Activated CD8-positive, alpha-beta memory T cell treated with anti-CD3 and anti-CD28 coated beads, Interleukin-2, amount 10 ng/mL, durations not matched to agents 7 days and 5 days (primary cell): Measurements from ENCODE around the gene BBOF1. TPM values are rescaled to one million over a fixed set of nuclear protein-coding genes. Genes with fewer than 3 reads are reported as not detected.
"Not testable (repeated sequence)": the region's sequence is repeated elsewhere in the genome, so short reads cannot be mapped to it uniquely, and the experiment has no call there.

Source experiments
- ATAC-seq: fragments of 150-1000 bp; cut with Tn5 transposase; one replicate; pipeline ENCODE4 v1.10.0; 2021; ENCODE audit warnings: moderate library complexity
- CTCF ChIA-PET: fragments of 350-600 bp; sonication (Branson Sonifier 250); formaldehyde crosslinking; loops from one replicate; lab custom pipeline; 2021; ENCODE audit warnings: antibody characterized with exemption; lab: Charles Lee
- DNase-seq: peaks from one replicate; pipeline ENCODE4 v3.0.0-alpha.2; 2020
- H3K27ac Mint-ChIP-seq: one replicate; pipeline ENCODE4 v1.8.0; 2021; ENCODE audit warnings: mild to moderate bottlenecking, mixed read lengths
- H3K27me3 Mint-ChIP-seq: one replicate; pipeline ENCODE4 v1.8.0; 2021; ENCODE audit warnings: mixed read lengths
- H3K36me3 Mint-ChIP-seq: one replicate; pipeline ENCODE4 v1.8.0; 2021; ENCODE audit warnings: mild to moderate bottlenecking, mixed read lengths
- H3K4me1 Mint-ChIP-seq: one replicate; pipeline ENCODE4 v1.8.0; 2021; ENCODE audit warnings: mixed read lengths
- H3K4me3 Mint-ChIP-seq: one replicate; pipeline ENCODE4 v1.8.0; 2021; ENCODE audit warnings: mild to moderate bottlenecking, moderate library complexity, mixed read lengths
- H3K9me3 Mint-ChIP-seq: one replicate; pipeline ENCODE4 v1.8.0; 2022; ENCODE audit warnings: low read depth, mixed read lengths
- total RNA-seq, 2 experiments: library from RNA; stranded (reverse); gene quantifications; one replicate each; pipeline ENCODE4 v1.2.3, GENCODE V29; 2021

The BBOF1 gene
- total RNA-seq, 2 experiments from 2014 or later = 0.87 to 1.1 TPM

DNA sequence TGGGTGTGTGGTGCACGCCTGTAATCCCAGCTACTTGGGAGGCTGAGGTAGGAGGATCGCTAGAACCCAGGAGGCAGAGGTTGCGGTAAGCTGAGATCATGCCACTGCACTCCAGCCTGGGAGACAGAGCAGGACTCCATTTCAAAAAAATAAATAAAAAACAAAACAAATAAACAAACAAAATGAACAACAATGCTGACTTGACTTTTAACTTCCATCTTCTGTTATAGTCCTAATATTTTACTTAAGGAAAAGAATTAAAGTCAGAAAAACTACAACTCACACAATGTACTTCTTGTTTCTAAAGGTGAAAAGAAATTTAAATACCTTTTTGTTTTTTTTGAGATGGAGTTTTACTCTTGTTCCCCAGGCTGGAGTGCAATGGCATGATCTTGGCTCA, 13.5 kb upstream of the BBOF1 start:
- DNase-seq, H3K27ac Mint-ChIP-seq, CTCF ChIA-PET, H3K9me3 Mint-ChIP-seq, H3K4me1 Mint-ChIP-seq, ATAC-seq, H3K27me3 Mint-ChIP-seq, H3K4me3 Mint-ChIP-seq: not testable (repeated sequence)
- peaks cover 11% of the 10 kb centered on the region for H3K36me3 Mint-ChIP-seq

DNA sequence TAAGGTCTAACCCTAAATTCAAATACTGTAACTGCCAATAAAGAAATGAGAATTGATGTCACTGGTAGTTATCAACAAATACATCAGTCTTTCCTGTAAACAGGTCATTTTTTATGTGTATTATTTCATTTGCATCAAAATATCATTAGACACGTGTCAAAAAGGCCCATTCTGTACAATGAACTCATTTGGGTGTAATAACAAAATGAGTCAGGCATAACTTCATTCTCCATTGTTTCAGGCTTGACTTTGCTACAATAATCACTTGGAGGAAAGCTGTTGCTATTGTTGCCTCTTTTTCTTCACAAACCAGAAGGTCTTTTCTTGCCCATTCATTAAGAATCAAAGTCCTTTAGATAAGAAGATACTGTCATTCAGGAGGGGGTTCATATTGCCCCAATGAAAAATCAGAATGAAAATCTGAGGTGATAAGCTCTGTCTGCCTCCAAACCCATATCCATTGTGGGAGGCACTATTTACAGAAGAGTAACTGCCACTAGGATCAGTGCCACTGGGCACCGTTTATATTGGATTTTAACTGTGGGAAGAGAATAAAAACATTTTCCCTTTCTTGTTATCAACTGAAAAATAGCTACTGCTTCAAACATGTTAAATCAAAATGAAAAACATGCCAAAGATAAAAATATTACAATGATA, 10.2 kb upstream of the BBOF1 start:
- Mint-ChIP-seq H3K36me3 (peaks cover 15% of the 10 kb centered on the region), H3K4me3 (no peak overlapping the region), H3K9me3 (no peaks in the 10 kb centered on the region), H3K4me1 (peaks cover 2% of the 10 kb centered on the region), H3K27ac (no peak overlapping the region), H3K27me3 (no peaks in the 10 kb centered on the region)
- CTCF ChIA-PET = interaction anchor here (0.8 to 0.9 kb wide), 2 partner anchors 21 to 249 kb away, joined by 3 read pairs; a partner anchor contains a TSS
- ATAC-seq (no peak), DNase-seq (no peak)

DNA sequence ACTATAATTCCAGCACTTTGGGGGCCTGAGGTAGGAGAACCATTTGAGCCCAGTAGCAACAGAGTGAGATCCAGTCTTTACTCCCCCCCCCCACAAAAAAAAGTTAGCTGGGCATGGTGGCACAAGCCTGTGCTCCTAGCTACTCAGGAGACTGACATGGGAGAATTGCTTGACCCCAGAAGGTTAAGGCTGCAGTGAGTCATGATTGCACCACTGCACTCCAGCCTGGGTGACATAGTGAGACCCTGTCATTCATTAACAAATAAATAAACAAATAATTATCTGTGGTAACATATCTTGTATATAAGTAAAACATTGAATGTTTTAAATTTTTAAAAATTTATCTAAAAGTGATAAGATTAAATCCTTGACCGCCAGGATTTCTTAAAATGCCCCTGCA, 4.8 kb upstream of the BBOF1 start:
- Mint-ChIP-seq H3K4me3 (no peak overlapping the region), H3K27ac (no peak overlapping the region), H3K4me1 (peaks cover 17% of the 10 kb centered on the region), H3K27me3 (no peaks in the 10 kb centered on the region), H3K36me3 (peaks cover 10% of the 10 kb centered on the region), H3K9me3 (no peaks in the 10 kb centered on the region)
- ATAC-seq (no peak), DNase-seq (no peak)
- CTCF ChIA-PET = no interaction called here

DNA sequence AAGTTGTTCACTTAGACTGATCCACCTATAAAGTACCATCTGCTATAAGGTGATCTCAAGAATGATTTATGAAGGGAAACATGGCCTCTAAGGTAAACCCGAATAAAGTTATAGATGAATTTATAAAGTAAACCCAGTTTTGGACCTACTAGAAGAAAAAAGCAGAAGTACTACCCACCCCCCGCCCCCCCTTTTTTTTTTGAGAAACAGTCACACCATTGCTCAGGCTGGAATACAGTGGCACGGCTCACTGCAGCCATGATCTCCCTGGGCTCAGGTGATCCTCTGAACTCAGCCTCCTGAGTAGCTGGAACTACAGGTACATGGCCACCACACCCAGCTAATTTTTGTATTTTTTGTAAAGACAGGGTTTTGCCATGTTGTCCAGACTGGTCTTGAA, 4.0 kb upstream of the BBOF1 start:
- CTCF ChIA-PET = no interaction called here
- no peak overlapping the region for H3K27ac Mint-ChIP-seq
- no peak for ATAC-seq

DNA sequence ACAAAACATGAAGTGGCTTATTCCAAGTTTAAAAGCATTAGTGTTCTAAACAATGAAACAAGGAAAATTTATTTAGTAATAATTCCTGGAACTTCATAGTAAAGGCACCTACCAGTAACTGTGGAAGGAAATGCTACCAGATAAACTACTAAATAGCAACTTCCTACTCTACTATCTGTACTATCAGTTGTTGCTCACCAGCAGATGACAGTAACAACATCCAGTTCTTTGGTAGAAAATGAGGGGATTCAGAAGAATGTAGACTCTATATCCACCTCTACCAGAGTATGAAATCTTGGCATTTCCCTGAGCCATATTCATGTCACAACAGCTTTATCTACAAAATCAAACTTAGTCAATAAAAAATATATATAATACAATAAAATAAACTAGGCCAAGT, 3.2 kb upstream of the BBOF1 start:
- no peak for ATAC-seq
- Mint-ChIP-seq H3K36me3 (peaks cover 8% of the 10 kb centered on the region), H3K4me3 (no peak overlapping the region), H3K9me3 (no peaks in the 10 kb centered on the region), H3K27me3 (no peaks in the 10 kb centered on the region), H3K4me1 (peaks cover 22% of the 10 kb centered on the region), H3K27ac (no peak overlapping the region)
- no peak for DNase-seq
- CTCF ChIA-PET = interaction anchor here (0.6 kb wide), 1 partner anchor 445 kb away, joined by 3 read pairs; no protein-coding TSS in a partner anchor

More for the DNA sequence above, 4.0 kb upstream of the BBOF1 start:
- Mint-ChIP-seq H3K36me3 (peaks cover 10% of the 10 kb centered on the region), H3K27me3 (no peaks in the 10 kb centered on the region), H3K9me3 (no peaks in the 10 kb centered on the region), H3K4me3 (no peak overlapping the region), H3K4me1 (peaks cover 22% of the 10 kb centered on the region)
- no peak for DNase-seq

DNA sequence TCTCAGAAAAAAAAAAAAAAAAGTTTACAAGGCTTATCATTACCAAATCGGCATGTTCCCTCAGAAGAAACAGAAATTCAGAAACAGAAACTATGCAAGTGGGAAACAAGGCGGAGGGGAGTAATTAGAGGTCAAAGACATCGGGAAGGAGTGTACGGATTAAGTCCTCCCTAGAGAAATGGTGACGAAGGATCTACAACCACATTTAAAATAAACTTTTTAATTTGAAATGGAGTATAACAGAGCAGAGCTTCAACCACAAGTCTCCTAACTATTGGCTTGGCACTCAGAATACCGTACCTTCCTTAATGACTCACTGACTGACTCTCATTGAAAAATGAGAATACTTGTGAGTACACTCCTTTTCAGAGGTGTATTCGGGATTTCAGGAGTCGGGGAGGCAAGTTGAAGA, 969 bp upstream of the BBOF1 start:
- Mint-ChIP-seq H3K9me3 (no peaks in the 10 kb centered on the region), H3K4me3 (peak overlapping the region; percentile 87), H3K27me3 (no peaks in the 10 kb centered on the region), H3K4me1 (peaks cover 22% of the 10 kb centered on the region), H3K27ac (peak overlapping the region; percentile 96), H3K36me3 (peaks cover 5% of the 10 kb centered on the region)
- ATAC-seq (peak; percentile 18), DNase-seq (no peak)
- CTCF ChIA-PET = interaction anchor here (1.3 kb wide), 2 partner anchors 13 to 56 kb away, joined by 4 to 5 read pairs; no protein-coding TSS in a partner anchor

DNA sequence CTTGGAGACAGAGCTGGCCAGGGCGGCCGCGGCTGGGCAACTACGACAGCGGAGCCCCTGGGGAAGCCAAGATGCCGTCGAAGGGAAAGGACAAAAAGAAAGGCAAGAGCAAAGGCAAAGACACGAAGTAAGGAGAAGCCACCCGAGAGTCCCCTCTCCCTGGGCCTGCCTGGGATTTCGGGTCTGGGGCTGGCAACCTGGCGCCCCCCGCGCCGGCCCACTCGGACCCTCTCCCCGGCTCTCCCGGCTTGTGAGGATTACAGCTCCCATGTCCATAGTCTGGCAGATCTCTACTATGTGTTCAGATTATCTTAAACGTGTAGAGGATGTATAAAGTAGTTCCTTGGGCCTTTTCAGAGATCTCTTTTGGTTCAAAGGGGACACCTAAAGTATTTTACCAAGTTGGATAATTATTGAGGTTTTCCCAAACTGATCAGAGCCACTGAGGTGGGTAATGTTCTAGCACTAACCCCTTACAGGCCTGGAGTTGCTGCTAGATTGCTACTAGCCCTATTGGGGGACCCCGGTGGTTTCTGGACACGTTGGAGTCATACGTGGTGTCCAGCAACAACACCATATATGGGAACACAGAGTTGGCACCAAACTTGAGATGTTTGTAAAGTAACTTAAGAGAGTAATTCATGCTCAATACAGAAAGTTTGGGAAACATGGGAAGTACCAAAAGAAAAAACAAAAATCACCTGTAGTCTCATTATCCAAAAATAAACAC, 424 bp downstream of the BBOF1 start:
- Mint-ChIP-seq H3K9me3 (no peaks in the 10 kb centered on the region), H3K4me3 (peak overlapping the region; percentile 87), H3K27ac (peak overlapping the region; percentile 73), H3K27me3 (no peaks in the 10 kb centered on the region), H3K36me3 (no peaks in the 10 kb centered on the region), H3K4me1 (peaks cover 20% of the 10 kb centered on the region)
- ATAC-seq (no peak), DNase-seq (no peak)
- CTCF ChIA-PET = interaction anchor here (0.6 to 1.3 kb wide), 2 partner anchors 12 to 130 kb away, joined by 3 to 4 read pairs; no protein-coding TSS in a partner anchor

DNA sequence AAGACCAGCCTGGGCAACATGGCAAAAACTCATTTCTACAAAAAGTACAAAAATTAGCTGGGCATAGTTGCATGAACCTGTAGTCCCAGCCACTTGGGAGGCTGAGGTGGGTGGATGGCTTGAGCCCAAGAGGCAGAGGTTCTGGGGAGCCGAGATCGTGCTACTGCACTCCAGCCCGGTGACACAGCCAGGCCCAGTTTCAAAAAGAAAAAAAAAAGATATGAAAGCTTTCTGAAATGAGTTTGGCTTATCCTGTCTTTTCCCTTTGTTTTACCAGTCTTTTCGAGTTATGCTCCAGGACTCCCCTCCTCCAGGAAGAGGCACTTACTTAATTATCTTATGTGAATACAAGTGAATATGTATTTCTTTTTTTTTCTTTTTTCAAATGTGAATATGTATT, 3.2 kb downstream of the BBOF1 start:
- H3K4me1 Mint-ChIP-seq = peaks cover 11% of the 10 kb centered on the region
- DNase-seq (no peak), ATAC-seq (no peak)
- no peaks in the 10 kb centered on the region for H3K27me3 Mint-ChIP-seq
- no peaks in the 10 kb centered on the region for H3K36me3 Mint-ChIP-seq
- CTCF ChIA-PET = no interaction called here
- H3K27ac Mint-ChIP-seq = no peak overlapping the region
- H3K4me3 Mint-ChIP-seq = no peak overlapping the region
- no peaks in the 10 kb centered on the region for H3K9me3 Mint-ChIP-seq

DNA sequence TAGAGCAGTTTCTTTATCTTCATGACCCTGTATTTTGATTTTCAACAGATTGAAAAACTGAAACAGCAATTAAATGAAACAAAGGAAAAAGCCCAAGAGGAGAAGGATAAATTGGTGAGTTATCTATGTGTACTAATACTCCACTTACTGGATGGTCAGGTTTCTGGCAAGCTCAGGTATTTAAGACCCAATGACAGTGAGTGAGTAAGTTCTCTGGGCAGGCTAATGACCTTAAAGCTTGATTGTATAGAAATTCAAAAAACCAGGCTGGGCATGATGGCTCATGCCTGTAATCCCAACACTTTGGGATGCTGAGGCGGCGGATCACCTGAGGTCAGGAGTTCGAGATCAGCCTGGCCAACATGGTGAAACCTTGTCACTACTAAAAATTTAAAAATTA, 10.0 kb downstream of the BBOF1 start:
- H3K4me1 Mint-ChIP-seq = no peaks in the 10 kb centered on the region
- ATAC-seq (no peak), DNase-seq (no peak)
- no peaks in the 10 kb centered on the region for H3K27me3 Mint-ChIP-seq
- H3K27ac Mint-ChIP-seq = no peak overlapping the region
- no peak overlapping the region for H3K4me3 Mint-ChIP-seq
- CTCF ChIA-PET = no interaction called here
- H3K36me3 Mint-ChIP-seq = no peaks in the 10 kb centered on the region
- no peaks in the 10 kb centered on the region for H3K9me3 Mint-ChIP-seq

DNA sequence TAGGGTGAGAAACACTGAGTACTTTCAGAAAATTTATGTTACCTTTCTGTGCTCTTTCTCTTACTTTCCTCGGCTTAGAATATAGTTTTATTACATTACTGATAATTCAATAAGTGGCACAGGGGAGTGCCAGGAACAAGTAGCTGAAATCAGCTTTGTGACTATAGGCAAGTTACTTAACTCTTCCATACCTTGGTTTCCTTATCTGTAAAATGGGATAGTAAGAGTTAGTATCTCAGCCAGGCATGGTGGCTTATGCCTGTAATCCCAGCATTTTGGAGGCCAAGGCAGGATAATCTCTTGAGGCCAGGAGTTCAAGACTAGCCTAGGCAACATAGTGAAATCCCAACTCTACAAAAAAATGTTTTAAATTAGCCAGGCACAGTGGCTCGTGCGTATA, 15.4 kb downstream of the BBOF1 start:
- no peaks in the 10 kb centered on the region for H3K9me3 Mint-ChIP-seq
- no peaks in the 10 kb centered on the region for H3K4me1 Mint-ChIP-seq
- H3K27me3 Mint-ChIP-seq = no peaks in the 10 kb centered on the region
- ATAC-seq (no peak), DNase-seq (no peak)
- no peak overlapping the region for H3K27ac Mint-ChIP-seq
- H3K4me3 Mint-ChIP-seq = no peak overlapping the region
- CTCF ChIA-PET = no interaction called here
- no peaks in the 10 kb centered on the region for H3K36me3 Mint-ChIP-seq

DNA sequence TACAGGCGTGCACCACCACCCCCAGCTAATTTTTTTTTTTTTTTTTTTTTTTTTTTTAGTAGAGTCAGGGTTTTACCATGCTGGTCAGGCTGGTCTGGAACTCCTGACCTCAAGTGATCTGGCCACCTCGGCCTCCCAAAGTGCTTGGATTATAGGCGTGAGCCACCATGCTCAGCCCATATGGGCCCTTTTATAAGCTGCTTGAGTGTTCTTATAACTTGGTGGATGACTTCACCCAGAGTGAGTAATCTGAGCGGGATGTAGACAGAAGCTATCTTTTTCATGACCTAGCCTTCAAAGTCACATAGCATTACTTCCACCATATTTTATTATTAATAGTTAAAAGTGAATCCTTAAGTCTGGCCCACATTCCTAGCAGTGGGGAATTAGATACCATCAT, 16.4 kb downstream of the BBOF1 start:
- Mint-ChIP-seq H3K4me1 (no peaks in the 10 kb centered on the region), H3K4me3 (no peak overlapping the region), H3K27me3 (no peaks in the 10 kb centered on the region), H3K27ac (no peak overlapping the region), H3K9me3 (no peaks in the 10 kb centered on the region), H3K36me3 (no peaks in the 10 kb centered on the region)
- ATAC-seq (no peak), DNase-seq (no peak)
- CTCF ChIA-PET = interaction anchor here (0.6 kb wide), 1 partner anchor 190 kb away, joined by 4 read pairs; no protein-coding TSS in a partner anchor

DNA sequence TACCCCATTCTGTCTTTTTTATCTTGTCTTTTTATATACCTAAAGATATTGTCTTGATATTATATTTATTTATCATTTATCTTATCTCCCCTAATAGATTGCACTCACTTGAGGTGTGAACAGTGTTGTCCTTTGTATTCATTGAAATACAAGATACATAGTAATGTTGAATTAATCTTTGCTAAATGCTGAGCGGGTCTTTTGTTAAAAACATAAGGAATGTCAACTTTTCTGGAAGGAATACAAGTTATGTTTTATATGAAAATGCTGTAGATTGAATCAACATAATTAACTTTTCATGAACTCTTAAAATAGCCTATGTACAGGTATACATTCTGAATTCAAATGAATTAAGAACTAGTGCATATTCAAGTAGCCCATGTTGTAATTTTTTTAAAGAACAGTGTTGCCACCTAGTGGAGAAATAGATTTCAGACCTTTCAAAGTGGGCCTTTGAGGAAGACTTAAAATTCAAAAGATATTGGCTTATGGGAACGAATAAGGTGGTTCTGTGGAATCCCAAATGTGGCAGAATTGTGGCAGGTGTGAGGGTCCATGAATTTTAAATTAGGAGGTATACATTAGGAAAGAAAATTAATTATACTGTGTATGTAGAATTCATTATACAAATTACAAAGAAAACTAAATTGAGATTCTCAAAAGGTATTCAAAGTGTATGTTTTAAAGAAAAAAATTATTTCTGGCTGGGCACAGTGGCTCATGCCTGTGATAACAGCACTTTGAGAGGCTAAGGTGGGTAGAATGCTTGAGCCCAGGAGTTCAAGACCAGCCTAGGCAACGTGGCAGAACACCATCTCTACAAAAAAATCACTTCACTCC, 19.1 kb downstream of the BBOF1 start:
- Mint-ChIP-seq H3K36me3 (no peaks in the 10 kb centered on the region), H3K4me1 (no peaks in the 10 kb centered on the region), H3K27me3 (no peaks in the 10 kb centered on the region), H3K4me3 (no peak overlapping the region), H3K9me3 (no peaks in the 10 kb centered on the region), H3K27ac (no peak overlapping the region)
- peak; percentile 58 for ATAC-seq
- no peak for DNase-seq
- CTCF ChIA-PET = interaction anchor here (1.0 to 1.5 kb wide), 2 partner anchors 7 to 14 kb away, joined by 3 to 5 read pairs; no protein-coding TSS in a partner anchor

DNA sequence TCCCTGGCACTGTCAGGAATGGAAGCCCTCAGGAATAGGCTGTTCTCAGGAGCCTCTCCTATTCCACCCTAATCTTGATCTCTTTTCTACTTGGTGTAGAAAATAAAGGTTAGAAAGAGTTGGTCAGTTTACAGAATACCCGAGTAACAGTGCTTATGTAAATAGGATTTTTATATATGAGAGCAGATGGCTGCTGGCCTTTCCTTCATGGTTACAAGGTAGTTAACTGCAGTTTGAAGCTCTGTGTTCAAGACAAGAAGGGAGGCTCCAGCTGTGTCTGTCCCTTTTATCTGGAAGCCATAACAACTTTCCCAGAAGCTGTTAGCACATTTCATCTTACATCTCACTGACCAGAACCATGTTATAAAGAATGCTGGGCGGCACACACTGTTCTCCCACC, 23.1 kb downstream of the BBOF1 start:
- H3K36me3 Mint-ChIP-seq = no peaks in the 10 kb centered on the region
- H3K4me1 Mint-ChIP-seq = no peaks in the 10 kb centered on the region
- H3K9me3 Mint-ChIP-seq = no peaks in the 10 kb centered on the region
- DNase-seq = no peak
- H3K27ac Mint-ChIP-seq = no peak overlapping the region
- H3K27me3 Mint-ChIP-seq = no peaks in the 10 kb centered on the region
- ATAC-seq = no peak
- CTCF ChIA-PET = no interaction called here
- no peak overlapping the region for H3K4me3 Mint-ChIP-seq
